SH-SY5Y (cell line): ENCODE data around the gene KIF14.

ENCODE experiments used
- GATA2 ChIP-seq: IDR thresholded peaks from 2 replicates; pipeline ENCODE4 v1.6.1; 2011; ENCODE audit warnings: mild to moderate bottlenecking, low read depth, low read length
- GATA3 ChIP-seq: IDR thresholded peaks from 2 replicates; pipeline ENCODE4 v1.6.1; 2011; ENCODE audit warnings: low read depth, mild to moderate bottlenecking, low read length, moderate library complexity

DNA sequence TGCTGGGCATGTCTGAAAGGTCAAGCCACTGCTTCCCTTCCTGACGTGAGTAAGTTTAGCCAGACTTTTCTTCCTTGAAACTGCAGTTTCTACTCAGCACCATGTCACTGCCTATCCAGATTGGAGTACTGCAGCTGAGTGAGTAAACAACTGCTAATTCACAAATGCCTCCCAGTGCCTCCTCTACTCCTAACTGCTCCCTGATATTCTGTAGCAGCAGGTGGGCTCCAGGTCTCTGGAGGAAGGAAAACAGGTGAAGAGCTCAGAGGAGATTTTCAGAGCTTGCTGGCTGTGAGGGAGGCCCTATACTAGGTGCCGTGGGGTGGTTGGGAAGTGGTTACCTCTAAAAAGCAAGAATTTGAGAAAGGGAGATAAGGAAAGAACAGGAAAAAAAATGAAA is 96.5 kb downstream of the KIF14 start:
- TF ChIP-seq GATA3: no peak
- TF ChIP-seq GATA2: no peak
